WERI-Rb-1 (cell line): ENCODE results near the gene LRBA.
"Not testable (repeated sequence)": the region's sequence is repeated elsewhere in the genome, so short reads cannot be mapped to it uniquely, and the experiment has no call there.

ENCODE experiments used
- DNase-seq: peaks from one replicate; pipeline ENCODE4 v3.0.0-alpha.2; 2020
- H3K27ac ChIP-seq: fragments of 250-450 bp; sonication (Bioruptor Pico); 2 replicates; pipeline ENCODE4 v1.5.1; 2020; ENCODE audit warnings: mild to moderate bottlenecking, moderate library complexity
- H3K27me3 ChIP-seq: fragments of 250-450 bp; sonication (Bioruptor Pico); 2 replicates; pipeline ENCODE4 v1.5.1; 2021; ENCODE audit warnings: mild to moderate bottlenecking, low read depth, moderate library complexity; ENCODE audit not compliant: insufficient read depth, severe bottlenecking
- H3K36me3 ChIP-seq: fragments of 250-450 bp; sonication (Bioruptor Pico); 2 replicates; pipeline ENCODE4 v1.5.1; 2020; ENCODE audit warnings: mild to moderate bottlenecking, moderate library complexity
- H3K4me3 ChIP-seq: 2 replicates; pipeline ENCODE4 v1.5.1; 2011; ENCODE audit warnings: low read depth, mild to moderate bottlenecking, control low read depth, low read length
- H3K9me3 ChIP-seq: fragments of 250-450 bp; sonication (Bioruptor Pico); 2 replicates; pipeline ENCODE4 v1.5.1; 2021; ENCODE audit warnings: mild to moderate bottlenecking, moderate library complexity; ENCODE audit not compliant: severe bottlenecking
- CTCF ChIP-seq: IDR thresholded peaks from 2 replicates; pipeline ENCODE4 v1.5.1; 2011; ENCODE audit warnings: low read depth, mild to moderate bottlenecking, control low read depth, inconsistent platforms, low read length

LRBA gene

GRCh38 chr4:150971901-150972300, 43.2 kb downstream of the LRBA start:
- no peaks in the 10 kb centered on the region for H3K36me3 ChIP-seq
- no peak overlapping the region for H3K4me3 ChIP-seq
- no peak overlapping the region for H3K27ac ChIP-seq
- H3K27me3 ChIP-seq = no peaks in the 10 kb centered on the region
- TF ChIP-seq CTCF = no peak
- no peaks in the 10 kb centered on the region for H3K9me3 ChIP-seq
- no peak for DNase-seq

- no peak for TF ChIP-seq CTCF
- H3K27me3 ChIP-seq = no peaks in the 10 kb centered on the region
- no peaks in the 10 kb centered on the region for H3K36me3 ChIP-seq
- no peak overlapping the region for H3K27ac ChIP-seq
- no peak for DNase-seq
- no peak overlapping the region for H3K4me3 ChIP-seq
- no peaks in the 10 kb centered on the region for H3K9me3 ChIP-seq
These were observed 44.4 kb downstream of the LRBA start for GRCh38 chr4:150970685-150971151.

GRCh38 chr4:150964754-150965153, 50.3 kb downstream of the LRBA start:
- H3K36me3 ChIP-seq = no peaks in the 10 kb centered on the region
- TF ChIP-seq CTCF = no peak
- H3K27ac ChIP-seq = no peak overlapping the region
- no peak overlapping the region for H3K4me3 ChIP-seq
- no peaks in the 10 kb centered on the region for H3K9me3 ChIP-seq
- no peaks in the 10 kb centered on the region for H3K27me3 ChIP-seq
- DNase-seq = no peak

GRCh38 chr4:150963602-150964345, 51.3 kb downstream of the LRBA start:
- not testable (repeated sequence) for H3K9me3 ChIP-seq

GRCh38 chr4:150962245-150962644, 52.8 kb downstream of the LRBA start:
- no peaks in the 10 kb centered on the region for H3K27me3 ChIP-seq
- no peak for DNase-seq
- H3K27ac ChIP-seq = no peak overlapping the region
- no peaks in the 10 kb centered on the region for H3K36me3 ChIP-seq
- H3K4me3 ChIP-seq = no peak overlapping the region
- no peaks in the 10 kb centered on the region for H3K9me3 ChIP-seq
- no peak for TF ChIP-seq CTCF

More at GRCh38 chr4:150963602-150964345, 51.3 kb downstream of the LRBA start:
- H3K36me3 ChIP-seq, H3K27me3 ChIP-seq, H3K4me3 ChIP-seq, H3K27ac ChIP-seq, DNase-seq: not testable (repeated sequence)

GRCh38 chr4:150961566-150961965, 53.5 kb downstream of the LRBA start:
- no peak overlapping the region for H3K27ac ChIP-seq
- no peak for DNase-seq
- no peaks in the 10 kb centered on the region for H3K9me3 ChIP-seq
- H3K27me3 ChIP-seq = no peaks in the 10 kb centered on the region
- TF ChIP-seq CTCF = no peak
- no peaks in the 10 kb centered on the region for H3K36me3 ChIP-seq
- no peak overlapping the region for H3K4me3 ChIP-seq
